ENCODE measurements around the gene MAPK1IP1L. TPM values are rescaled to one million over a fixed set of nuclear protein-coding genes. Genes with fewer than 3 reads are reported as not detected.
A peak's percentile ranks its signal among the peaks of the same experiment; 100 is the strongest.

The MAPK1IP1L gene
- polyA plus RNA-seq, 3 donors from 2014 or later = 50.0 to 85.0 (median 79.7) TPM

- Mint-ChIP-seq H3K27me3 (ENCODE audit: low read depth in 3 of 3) (peaks cover 1 to 3% (median 1%) of the 10 kb centered on the region in 3 donors), H3K4me1 (peaks cover 2 to 6% of the 10 kb centered on the region in 2 donors), H3K9me3 (no peaks in the 10 kb centered on the region), H3K27ac (no peak overlapping the region), H3K4me3 (no peak overlapping the region), H3K36me3 (no peaks in the 10 kb centered on the region)
- no peak for DNase-seq
These were observed 36.9 kb downstream of the MAPK1IP1L start for GRCh38 chr14:55088356-55088755.

GRCh38 chr14:55092341-55092740, 40.9 kb downstream of the MAPK1IP1L start:
- peak overlapping the region in 1 of 6 donors; percentile 3 for H3K27ac Mint-ChIP-seq

DNA sequence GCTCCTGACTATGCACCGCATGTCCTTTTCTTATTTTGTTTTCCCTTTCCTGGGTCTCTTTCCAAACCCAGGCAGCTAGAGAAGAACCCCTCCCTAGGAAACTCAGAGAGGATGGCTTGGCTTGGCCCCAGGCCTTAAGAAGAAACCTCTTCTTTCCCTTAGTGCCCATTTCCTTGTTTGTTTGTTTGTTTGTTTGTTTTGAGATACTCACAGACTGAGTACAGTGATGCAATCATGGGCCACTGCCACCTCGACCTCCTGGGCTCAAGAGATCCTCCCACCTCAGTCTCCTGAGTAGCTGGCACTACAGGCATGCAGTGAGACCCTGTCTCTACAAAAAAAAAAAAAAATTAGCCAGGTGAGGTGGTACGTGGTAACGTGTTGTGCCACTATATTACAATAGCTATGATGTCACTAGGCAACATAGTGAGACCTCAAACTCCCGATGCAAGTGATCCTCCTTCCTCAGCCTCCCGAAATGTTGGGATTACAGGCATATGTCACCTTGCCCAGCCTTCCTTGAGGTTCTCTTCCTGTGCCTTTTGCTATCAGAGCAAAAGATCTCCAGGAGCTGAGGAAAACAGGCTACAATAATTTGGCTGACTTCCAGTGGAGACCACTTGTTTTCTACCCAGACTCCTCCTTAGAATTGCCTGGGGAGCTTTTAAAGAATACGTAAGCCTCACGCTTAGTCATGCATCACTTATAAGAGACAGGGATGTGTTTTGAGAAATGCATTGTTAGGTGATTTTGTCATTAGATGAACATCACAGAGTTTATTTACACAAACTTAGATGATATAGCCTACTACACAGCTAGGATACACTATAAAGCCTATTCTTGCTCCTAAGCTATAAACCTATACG, 43.1 kb downstream of the MAPK1IP1L start:
- Mint-ChIP-seq H3K36me3 (no peaks in the 10 kb centered on the region), H3K4me3 (no peak overlapping the region), H3K9me3 (no peaks in the 10 kb centered on the region), H3K27me3 (ENCODE audit: low read depth in 3 of 3) (peaks cover 0 to 4% (median 1%) of the 10 kb centered on the region in 3 donors), H3K27ac (no peak overlapping the region), H3K4me1 (peaks cover 8 to 19% of the 10 kb centered on the region in 2 donors)
- no peak for DNase-seq

More at GRCh38 chr14:55092341-55092740, 40.9 kb downstream of the MAPK1IP1L start:
- Mint-ChIP-seq H3K9me3 (no peaks in the 10 kb centered on the region), H3K4me1 (peaks cover 2 to 6% of the 10 kb centered on the region in 2 donors), H3K4me3 (no peak overlapping the region), H3K36me3 (no peaks in the 10 kb centered on the region), H3K27me3 (ENCODE audit: low read depth in 3 of 3) (peaks cover 0 to 4% (median 1%) of the 10 kb centered on the region in 3 donors)
- DNase-seq = no peak

- peaks cover 0 to 4% (median 0%) of the 10 kb centered on the region in 3 donors for H3K27me3 Mint-ChIP-seq (ENCODE audit: low read depth in 3 of 3)
- H3K27ac Mint-ChIP-seq = peak overlapping the region; percentile 76 to 93 (median 88)
- peak; percentile 36 to 60 (median 51) for DNase-seq
- peaks cover 28 to 40% of the 10 kb centered on the region in 2 donors for H3K4me1 Mint-ChIP-seq
- H3K36me3 Mint-ChIP-seq = no peaks in the 10 kb centered on the region
- H3K9me3 Mint-ChIP-seq = no peaks in the 10 kb centered on the region
- H3K4me3 Mint-ChIP-seq = peak overlapping the region; percentile 7 to 61 (median 59)
These were observed 46.6 kb downstream of the MAPK1IP1L start for GRCh38 chr14:55097881-55098560.

DNA sequence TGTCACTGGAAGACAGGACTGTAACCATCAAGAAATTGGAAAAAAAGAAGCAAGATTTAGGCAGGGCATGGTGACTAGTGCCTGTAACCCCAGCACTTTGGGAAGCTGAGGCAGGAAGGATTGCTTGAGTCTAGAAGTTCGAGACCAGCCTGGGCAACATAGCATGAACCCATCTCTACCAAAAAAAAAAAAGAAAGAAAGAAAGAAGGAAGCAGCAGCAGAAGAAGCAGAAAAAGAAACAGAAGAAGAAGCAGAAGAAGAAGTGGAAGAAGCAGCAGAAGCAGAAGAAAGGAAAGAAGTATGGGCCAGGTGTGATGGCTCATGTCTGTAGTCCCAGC, 47.1 kb downstream of the MAPK1IP1L start:
- H3K9me3 Mint-ChIP-seq = no peaks in the 10 kb centered on the region
- peak overlapping the region; percentile 76 to 93 (median 88) for H3K27ac Mint-ChIP-seq
- no peaks in the 10 kb centered on the region for H3K36me3 Mint-ChIP-seq
- H3K4me3 Mint-ChIP-seq = peak overlapping the region; percentile 25 to 61 (median 59)
- peaks cover 33 to 45% of the 10 kb centered on the region in 2 donors for H3K4me1 Mint-ChIP-seq
- DNase-seq = no peak
- peaks cover 0 to 3% (median 0%) of the 10 kb centered on the region in 3 donors for H3K27me3 Mint-ChIP-seq (ENCODE audit: low read depth in 3 of 3)

DNA sequence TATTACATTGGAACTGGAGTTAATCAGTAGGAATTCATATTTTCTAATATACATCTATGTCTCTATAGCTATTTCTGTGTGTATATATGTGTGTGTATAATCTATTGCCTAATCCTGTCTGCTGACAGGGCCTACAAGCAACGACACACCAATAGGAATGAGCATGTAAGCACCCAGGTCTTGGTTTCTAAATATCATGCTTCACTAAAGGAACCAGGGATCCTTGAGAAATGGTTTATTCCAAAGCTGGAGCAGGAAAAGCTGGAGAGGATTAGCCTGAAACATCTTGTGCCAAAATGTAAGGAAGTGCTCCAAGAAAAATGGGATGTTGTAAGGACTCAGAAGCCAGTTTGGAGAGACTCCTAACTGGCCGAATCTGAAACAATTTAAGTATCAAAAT, 48.3 kb downstream of the MAPK1IP1L start:
- Mint-ChIP-seq H3K9me3 (no peaks in the 10 kb centered on the region), H3K36me3 (peaks cover 0 to 7% (median 0%) of the 10 kb centered on the region in 3 donors), H3K27me3 (ENCODE audit: low read depth in 3 of 3) (peaks cover 0 to 3% (median 0%) of the 10 kb centered on the region in 3 donors), H3K4me1 (peaks cover 45 to 56% of the 10 kb centered on the region in 2 donors), H3K27ac (peak overlapping the region in 1 of 6 donors; percentile 87), H3K4me3 (peak overlapping the region in 1 of 5 donors; percentile 29)
- no peak for DNase-seq

- Mint-ChIP-seq H3K27ac (peak overlapping the region; percentile 90 to 97 (median 94)), H3K4me1 (peaks cover 45 to 56% of the 10 kb centered on the region in 2 donors), H3K36me3 (peaks cover 0 to 7% (median 0%) of the 10 kb centered on the region in 3 donors), H3K9me3 (peaks cover 0 to 1% (median 0%) of the 10 kb centered on the region in 6 donors), H3K4me3 (no peak overlapping the region), H3K27me3 (ENCODE audit: low read depth in 3 of 3) (peaks cover 0 to 4% (median 0%) of the 10 kb centered on the region in 3 donors)
- no peak for DNase-seq
These were observed 50.3 kb downstream of the MAPK1IP1L start for GRCh38 chr14:55101698-55102097.

DNA sequence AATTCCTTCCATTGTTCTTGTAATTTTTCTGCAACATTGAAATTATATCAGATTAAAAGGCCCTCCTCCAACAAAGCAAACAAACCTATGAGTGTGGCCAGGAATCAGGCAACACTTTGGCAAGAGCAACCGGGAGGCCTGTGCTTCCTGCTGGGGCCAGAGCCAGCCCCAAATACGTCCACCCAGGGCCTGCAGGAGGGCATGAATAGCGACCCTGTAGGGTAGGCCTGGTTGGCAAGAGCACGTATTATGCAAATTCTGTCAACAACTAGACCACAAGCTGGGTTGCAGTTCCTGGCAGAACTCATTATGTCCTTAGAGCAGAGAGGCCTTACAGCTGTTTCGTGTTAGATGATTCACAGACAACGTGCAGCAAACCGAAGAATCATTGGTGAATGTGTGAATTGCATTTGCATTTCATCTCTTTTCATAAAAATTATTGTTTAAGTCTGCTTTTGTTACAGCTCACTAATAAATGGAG, 50.7 kb downstream of the MAPK1IP1L start:
- peaks cover 0 to 1% (median 0%) of the 10 kb centered on the region in 6 donors for H3K9me3 Mint-ChIP-seq
- H3K4me1 Mint-ChIP-seq = peaks cover 45 to 56% of the 10 kb centered on the region in 2 donors
- peaks cover 0 to 7% (median 0%) of the 10 kb centered on the region in 3 donors for H3K36me3 Mint-ChIP-seq
- peaks cover 0 to 1% (median 0%) of the 10 kb centered on the region in 3 donors for H3K27me3 Mint-ChIP-seq (ENCODE audit: low read depth in 3 of 3)
- peak; percentile 59 to 79 (median 70) for DNase-seq
- peak overlapping the region; percentile 90 to 97 (median 94) for H3K27ac Mint-ChIP-seq
- peak overlapping the region; percentile 50 to 80 (median 68) for H3K4me3 Mint-ChIP-seq

DNA sequence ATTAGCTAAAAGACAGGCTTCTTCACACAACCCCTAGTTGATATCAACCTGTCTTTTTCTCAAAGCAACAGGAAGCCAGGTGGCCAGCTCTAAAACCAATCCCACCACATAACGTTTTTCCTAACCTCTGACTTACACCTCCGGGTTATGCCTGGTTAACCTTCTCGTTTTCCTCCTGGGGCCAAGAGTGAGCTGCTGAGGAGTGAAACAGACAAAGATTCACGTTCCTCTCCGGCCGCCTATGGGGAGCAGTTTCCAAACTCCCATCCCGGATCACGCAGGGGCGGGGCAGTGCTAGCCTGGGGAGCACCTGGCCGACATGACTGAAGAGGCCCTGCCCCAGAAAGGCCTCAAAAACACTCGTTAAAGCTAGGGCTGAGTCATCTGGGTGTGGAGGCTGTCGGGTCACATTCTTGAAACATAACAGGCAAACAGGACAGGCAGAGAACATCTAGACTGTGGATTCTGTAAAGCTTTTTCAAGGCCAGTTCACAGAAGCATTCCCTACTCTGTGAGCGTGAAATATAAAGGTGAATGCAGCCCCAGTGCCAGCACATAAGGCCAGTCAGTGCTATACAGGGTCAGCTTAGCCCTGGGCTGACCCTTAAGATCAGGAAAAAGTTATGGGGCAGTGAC, 51.7 kb downstream of the MAPK1IP1L start:
- Mint-ChIP-seq H3K9me3 (peaks cover 0 to 2% (median 0%) of the 10 kb centered on the region in 6 donors), H3K27ac (peak overlapping the region; percentile 90 to 97 (median 94)), H3K4me3 (peak overlapping the region; percentile 50 to 80 (median 68)), H3K4me1 (peaks cover 42 to 50% of the 10 kb centered on the region in 2 donors), H3K27me3 (ENCODE audit: low read depth in 3 of 3) (peaks cover 0 to 4% (median 2%) of the 10 kb centered on the region in 3 donors), H3K36me3 (peaks cover 0 to 7% (median 0%) of the 10 kb centered on the region in 3 donors)
- DNase-seq = peak; percentile 20 to 43 (median 39)

GRCh38 chr14:55103971-55104954, 52.8 kb downstream of the MAPK1IP1L start:
- peaks cover 0 to 7% (median 0%) of the 10 kb centered on the region in 3 donors for H3K36me3 Mint-ChIP-seq
- peaks cover 0 to 6% (median 2%) of the 10 kb centered on the region in 3 donors for H3K27me3 Mint-ChIP-seq (ENCODE audit: low read depth in 3 of 3)
- no peak for DNase-seq
- H3K9me3 Mint-ChIP-seq = peaks cover 0 to 2% (median 0%) of the 10 kb centered on the region in 6 donors
- peak overlapping the region; percentile 88 to 97 (median 90) for H3K27ac Mint-ChIP-seq
- peak overlapping the region; percentile 25 to 80 (median 50) for H3K4me3 Mint-ChIP-seq
- H3K4me1 Mint-ChIP-seq = peaks cover 37 to 43% of the 10 kb centered on the region in 2 donors

GRCh38 chr14:55105991-55106390, 54.5 kb downstream of the MAPK1IP1L start:
- H3K4me3 Mint-ChIP-seq = no peak overlapping the region

More at GRCh38 chr14:55105991-55106390, 54.5 kb downstream of the MAPK1IP1L start:
- DNase-seq = no peak
- H3K27me3 Mint-ChIP-seq (ENCODE audit: low read depth in 3 of 3) = peaks cover 0 to 6% (median 4%) of the 10 kb centered on the region in 3 donors
- H3K27ac Mint-ChIP-seq = peak overlapping the region in 1 of 6 donors; percentile 76
- H3K4me1 Mint-ChIP-seq = peaks cover 31 to 32% of the 10 kb centered on the region in 2 donors
- H3K9me3 Mint-ChIP-seq = peaks cover 0 to 2% (median 0%) of the 10 kb centered on the region in 6 donors
- H3K36me3 Mint-ChIP-seq = peaks cover 0 to 7% (median 0%) of the 10 kb centered on the region in 3 donors
